Islet precursor cell (in vitro differentiated cells): ENCODE data around the gene SKAP2.

ENCODE experiments used
- DNase-seq: peaks from one replicate; pipeline ENCODE4 v3.0.0-alpha.2; 2018

SKAP2 gene

GRCh38 chr7:26630361-26630760 lies 234.0 kb downstream of the SKAP2 start:
- DNase-seq: no peak

DNA sequence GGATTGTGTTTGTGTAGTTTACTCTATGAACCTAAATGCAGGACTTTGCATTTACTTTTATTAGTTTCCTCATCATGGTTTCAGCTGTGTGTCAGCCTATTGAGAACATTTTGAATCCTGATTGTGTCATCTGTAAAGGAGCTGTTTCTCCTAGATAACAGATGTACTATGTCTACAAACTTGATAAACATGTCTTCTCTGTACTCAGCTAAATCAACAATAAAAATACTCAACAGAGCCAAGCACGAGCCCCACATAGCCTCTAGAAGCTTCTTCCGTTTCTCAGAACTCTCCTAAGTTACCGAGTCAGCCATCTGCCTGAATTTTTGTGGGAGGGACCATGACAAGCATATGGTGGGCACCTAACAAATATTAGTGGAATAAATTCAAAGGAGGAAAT lies 234.7 kb downstream of the SKAP2 start:
- DNase-seq: no peak

- no peak for DNase-seq
These were observed 236.5 kb downstream of the SKAP2 start for GRCh38 chr7:26627891-26628341.

DNA sequence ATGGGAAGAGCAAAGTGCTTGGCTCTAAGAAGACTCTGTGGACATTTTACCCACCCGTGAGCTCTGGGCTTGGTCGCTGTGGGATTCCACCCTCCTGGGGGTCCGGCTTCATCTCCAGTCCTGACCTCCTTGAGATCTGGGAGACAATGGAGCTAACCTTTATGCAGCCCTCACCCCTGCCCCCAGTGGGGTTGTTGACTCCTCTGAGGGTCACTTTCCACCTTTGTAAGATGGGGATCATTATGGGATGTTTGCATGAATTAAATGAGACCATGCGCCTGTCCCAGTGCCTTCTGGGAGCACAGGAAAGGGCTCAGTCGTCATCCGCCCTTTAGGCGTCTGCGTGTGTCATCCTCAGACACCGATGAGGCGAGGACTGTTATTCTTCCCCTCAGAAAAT lies 237.2 kb downstream of the SKAP2 start:
- DNase-seq: no peak

DNA sequence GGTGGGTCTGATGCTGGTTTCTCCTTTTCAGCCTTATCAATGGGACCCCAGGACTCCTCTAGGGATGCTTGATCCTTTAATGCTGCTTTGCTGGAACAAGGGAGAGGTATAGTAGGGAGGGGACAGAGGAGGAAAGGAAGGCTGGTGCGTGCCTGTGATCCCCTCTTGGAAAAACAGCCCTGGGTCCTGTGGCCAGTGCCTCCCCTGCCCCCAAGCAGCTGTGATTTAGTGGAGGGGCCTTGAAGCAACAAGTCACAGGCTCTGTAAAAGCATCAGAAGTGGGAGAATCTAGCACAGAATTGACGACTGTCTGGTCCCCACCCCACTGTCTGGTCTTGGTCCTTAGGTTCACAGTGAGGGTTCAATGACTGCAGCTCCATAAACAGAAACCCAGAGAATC lies 237.7 kb downstream of the SKAP2 start:
- no peak for DNase-seq

DNA sequence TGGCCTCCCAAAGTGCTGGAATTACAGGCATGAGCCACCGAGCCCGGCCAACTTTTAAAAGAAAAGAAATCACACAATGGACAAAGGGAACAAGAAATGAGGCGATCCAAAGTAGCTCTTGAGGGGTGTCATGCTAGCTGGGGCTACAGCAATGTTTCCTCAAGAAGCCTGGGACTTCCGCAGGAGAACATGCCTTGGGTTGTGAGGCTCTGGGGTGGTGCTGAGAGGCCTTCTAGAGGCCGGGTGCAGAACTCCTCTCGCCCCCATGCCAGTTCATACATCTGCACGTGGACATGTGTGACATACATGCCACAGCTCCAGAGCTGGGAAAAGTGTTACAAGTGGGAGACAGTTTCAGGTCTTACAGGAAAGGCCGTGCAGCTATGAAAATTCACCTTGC lies 238.2 kb downstream of the SKAP2 start:
- no peak for DNase-seq

DNA sequence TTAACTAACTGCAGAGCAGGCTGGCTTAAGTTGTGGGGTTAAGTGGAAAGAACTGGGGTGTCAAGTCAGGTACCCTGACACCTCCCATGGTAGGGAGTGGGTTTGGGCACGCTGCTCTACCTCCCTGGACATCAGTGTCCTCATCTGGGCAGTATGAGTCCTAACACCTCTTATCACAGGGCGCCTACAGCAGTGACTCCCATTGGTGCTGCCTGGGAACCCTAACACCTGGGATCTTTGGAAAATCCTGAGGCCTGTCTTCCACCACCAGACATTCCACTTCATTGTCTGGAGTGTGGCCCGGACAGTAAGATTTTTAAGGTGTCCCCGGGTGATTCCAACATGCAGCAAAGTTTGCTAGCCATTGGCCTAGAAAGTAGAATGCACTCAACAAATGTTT lies 239.1 kb downstream of the SKAP2 start:
- no peak for DNase-seq

DNA sequence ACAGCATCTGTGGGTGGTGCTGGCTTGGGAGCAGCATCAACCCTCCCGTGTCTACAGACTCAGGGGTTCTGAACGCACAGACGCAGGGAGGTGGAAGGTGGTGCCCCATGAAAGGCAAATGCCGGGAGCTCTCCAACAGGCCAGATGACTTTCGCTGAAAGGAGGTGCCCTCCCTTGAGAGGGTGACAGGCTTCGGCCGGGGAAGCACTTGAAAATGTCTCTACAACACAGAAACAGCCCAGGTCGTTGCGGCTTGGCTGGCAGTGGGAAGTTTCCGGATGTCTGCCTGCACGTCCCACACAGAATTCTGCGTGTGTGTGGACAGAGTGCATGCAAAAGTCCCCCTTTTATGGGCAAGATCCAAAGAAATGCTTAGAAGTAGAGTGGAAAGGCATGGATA lies 239.6 kb downstream of the SKAP2 start:
- no peak for DNase-seq

GRCh38 chr7:26624431-26624830 lies 240.0 kb downstream of the SKAP2 start:
- DNase-seq: no peak

- peak; percentile 66 for DNase-seq
These were observed 244.0 kb downstream of the SKAP2 start for GRCh38 chr7:26620352-26620751.

DNA sequence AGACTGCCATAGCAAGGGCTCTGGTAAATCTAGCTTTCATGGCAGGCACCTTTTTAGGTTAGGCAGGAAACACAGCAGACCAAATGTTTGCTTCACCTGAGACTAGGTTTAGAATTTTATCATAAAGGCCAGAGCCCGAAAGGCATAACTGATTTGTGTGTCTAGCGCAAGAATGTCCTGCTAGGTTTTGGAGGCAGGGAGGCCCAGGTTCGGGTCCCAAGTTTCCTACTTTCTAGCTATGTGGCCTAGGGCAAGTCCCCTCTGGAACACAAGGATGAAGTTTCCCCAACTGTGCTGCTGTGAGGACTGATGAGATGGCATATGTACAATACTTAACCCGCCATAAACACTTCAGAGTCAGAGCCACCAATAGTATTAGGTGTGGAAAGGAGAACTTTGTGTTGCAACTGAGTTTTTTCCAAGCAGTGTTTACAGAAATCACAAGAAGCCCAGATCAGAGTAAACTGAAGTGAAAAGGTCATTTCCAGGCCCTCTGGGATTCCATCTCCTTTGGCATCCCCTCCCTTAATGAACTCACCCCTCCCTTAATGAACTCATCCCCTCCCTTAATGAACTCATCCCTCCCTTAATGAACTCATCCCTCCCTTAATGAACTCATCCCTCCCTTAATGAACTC lies 244.9 kb downstream of the SKAP2 start:
- no peak for DNase-seq

GRCh38 chr7:26618898-26619297 lies 245.5 kb downstream of the SKAP2 start:
- DNase-seq: no peak

GRCh38 chr7:26618449-26618848 lies 245.9 kb downstream of the SKAP2 start:
- no peak for DNase-seq
